Activated CD4-positive, alpha-beta memory T cell treated with anti-CD3 and anti-CD28 coated beads, Interleukin-2, amount 10 ng/mL, durations not matched to agents 7 days and 5 days (primary cell): Measurements from ENCODE around the gene ADI1. TPM values are rescaled to one million over a fixed set of nuclear protein-coding genes. Genes with fewer than 3 reads are reported as not detected.
A peak's percentile ranks its signal among the peaks of the same experiment; 100 is the strongest.
"Not testable (repeated sequence)": the region's sequence is repeated elsewhere in the genome, so short reads cannot be mapped to it uniquely, and the experiment has no call there.

Experiments
- CTCF ChIA-PET: fragments of 350-600 bp; sonication (Branson Sonifier 250); formaldehyde crosslinking; loops from one replicate; lab custom pipeline; 2021; ENCODE audit warnings: antibody characterized with exemption, inconsistent platforms; lab: Charles Lee
- POLR2A ChIA-PET: fragments of 350-600 bp; sonication (Branson Sonifier 250); formaldehyde crosslinking; loops from one replicate; lab custom pipeline; 2021; ENCODE audit warnings: antibody characterized with exemption; lab: Charles Lee
- DNase-seq: peaks from one replicate; pipeline ENCODE4 v3.0.0-alpha.2; 2020
- H3K27ac Mint-ChIP-seq: one replicate; pipeline ENCODE4 v1.8.0; 2021; ENCODE audit warnings: mild to moderate bottlenecking, mixed read lengths
- H3K27me3 Mint-ChIP-seq: one replicate; pipeline ENCODE4 v1.8.0; 2021; ENCODE audit warnings: mixed read lengths
- H3K36me3 Mint-ChIP-seq: one replicate; pipeline ENCODE4 v1.8.0; 2021; ENCODE audit warnings: low read depth, mixed read lengths
- H3K4me1 Mint-ChIP-seq: one replicate; pipeline ENCODE4 v1.8.0; 2021; ENCODE audit warnings: mixed read lengths
- H3K4me3 Mint-ChIP-seq: one replicate; pipeline ENCODE4 v1.8.0; 2021; ENCODE audit warnings: mild to moderate bottlenecking, mixed read lengths
- H3K9me3 Mint-ChIP-seq: one replicate; pipeline ENCODE4 v1.8.0; 2021; ENCODE audit warnings: mixed read lengths
- total RNA-seq, 2 experiments: library from RNA; stranded (reverse); gene quantifications; one replicate each; pipeline ENCODE4 v1.2.3, GENCODE V29; 2021

ADI1 gene
- total RNA-seq, 2 experiments from 2014 or later = 28.5 to 34.1 TPM

GRCh38 chr2:3449936-3450335 is 69.4 kb downstream of the ADI1 start:
- Mint-ChIP-seq H3K4me1 (no peaks in the 10 kb centered on the region), H3K36me3 (peaks cover 5% of the 10 kb centered on the region), H3K4me3 (no peak overlapping the region), H3K27ac (no peak overlapping the region), H3K9me3 (no peaks in the 10 kb centered on the region), H3K27me3 (no peaks in the 10 kb centered on the region)
- ChIA-PET POLR2A (no interaction called here), CTCF (interaction anchor here (0.9 to 1.8 kb wide), 2 partner anchors 12 to 26 kb away, joined by 3 to 6 read pairs; no protein-coding TSS in a partner anchor)
- peak; percentile 5 for DNase-seq

DNA sequence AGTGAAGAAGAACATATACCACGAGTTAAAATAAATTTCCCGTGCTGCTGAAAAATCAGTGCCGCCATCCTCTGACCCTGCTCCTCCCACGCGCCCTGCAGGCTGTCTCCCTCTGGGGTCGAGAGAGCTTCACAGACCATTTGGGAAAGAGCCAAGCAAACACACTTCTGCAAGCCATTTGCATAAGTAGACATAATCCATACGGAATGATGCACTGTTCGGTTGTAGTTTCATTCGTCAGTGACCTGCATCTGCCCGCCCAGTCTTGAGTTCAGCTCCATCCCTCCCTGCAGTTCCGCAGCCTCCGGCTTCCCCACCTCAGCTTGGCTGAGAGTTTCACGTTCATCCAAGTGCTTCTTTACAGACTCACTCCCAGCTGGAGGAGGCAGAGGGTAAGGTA is 70.2 kb downstream of the ADI1 start:
- ChIA-PET CTCF (no interaction called here), POLR2A (no interaction called here)
- H3K4me1 Mint-ChIP-seq = no peaks in the 10 kb centered on the region
- H3K36me3 Mint-ChIP-seq = peaks cover 9% of the 10 kb centered on the region
- no peaks in the 10 kb centered on the region for H3K27me3 Mint-ChIP-seq
- H3K4me3 Mint-ChIP-seq = no peak overlapping the region
- no peaks in the 10 kb centered on the region for H3K9me3 Mint-ChIP-seq
- H3K27ac Mint-ChIP-seq = no peak overlapping the region
- DNase-seq = peak; percentile 12

GRCh38 chr2:3448441-3448911 is 70.9 kb downstream of the ADI1 start:
- CTCF ChIA-PET, H3K9me3 Mint-ChIP-seq, H3K27ac Mint-ChIP-seq, H3K4me1 Mint-ChIP-seq, H3K27me3 Mint-ChIP-seq, H3K4me3 Mint-ChIP-seq, POLR2A ChIA-PET: not testable (repeated sequence)
- H3K36me3 Mint-ChIP-seq = peaks cover 16% of the 10 kb centered on the region
- peak; percentile 4 for DNase-seq

DNA sequence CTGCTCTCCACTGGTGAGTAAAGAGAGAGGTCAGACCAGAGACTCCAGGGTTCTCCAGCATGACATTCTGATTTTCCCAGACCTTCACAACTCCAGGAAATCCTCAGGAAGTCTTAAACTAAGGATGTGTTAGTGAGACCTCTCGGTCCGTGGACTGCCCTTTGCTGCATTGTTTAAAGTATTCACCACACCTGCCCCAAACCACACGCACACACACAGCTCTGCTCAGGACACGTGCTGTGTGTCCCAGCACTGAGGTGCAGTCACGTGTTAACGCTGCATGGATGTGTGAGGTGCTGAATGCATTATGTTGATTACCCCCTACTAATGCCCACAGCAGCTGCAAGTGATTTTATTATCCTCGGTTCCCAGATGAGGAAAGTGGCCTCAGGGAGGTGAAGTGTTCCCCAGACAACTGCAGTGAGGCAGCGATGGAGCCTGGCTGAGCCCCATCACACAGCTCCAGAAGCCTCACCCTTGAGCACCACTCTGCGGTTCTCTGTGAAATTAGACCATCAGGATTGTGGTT is 71.5 kb downstream of the ADI1 start:
- DNase-seq = no peak
- ChIA-PET POLR2A (no interaction called here), CTCF (no interaction called here)
- Mint-ChIP-seq H3K4me1 (no peaks in the 10 kb centered on the region), H3K4me3 (no peak overlapping the region), H3K27ac (no peak overlapping the region), H3K27me3 (no peaks in the 10 kb centered on the region), H3K9me3 (no peaks in the 10 kb centered on the region), H3K36me3 (peaks cover 16% of the 10 kb centered on the region)

Other genes with a start within 250 kb of the ADI1 start
- 10 to 100 TPM; 34.3 to 36.1 TPM for gene EIPR1, start 141.7 kb downstream of the ADI1 start, total RNA-seq
- gene TRAPPC12, start 139.8 kb downstream of the ADI1 start, total RNA-seq = 10 to 100 TPM; 74.5 to 75.6 TPM
- 10 to 100 TPM; 21.3 to 24.6 TPM for gene RNASEH1, start 38.8 kb upstream of the ADI1 start, total RNA-seq
- gene RPS7, start 55.7 kb upstream of the ADI1 start, total RNA-seq = 1,000 to 10,000 TPM; 1,152 to 1,168 TPM
- not detected for gene COLEC11, start 75.6 kb upstream of the ADI1 start, total RNA-seq
- gene ALLC, start 138.7 kb upstream of the ADI1 start, total RNA-seq = not detected
- not detected for gene DCDC2C, start 184.0 kb upstream of the ADI1 start, total RNA-seq